ENCODE results near the gene PRRC2C. TPM values are rescaled to one million over a fixed set of nuclear protein-coding genes. Genes with fewer than 3 reads are reported as not detected.

The PRRC2C gene
- total RNA-seq, 4 donors from 2014 or later: 61.7 to 125 (median 94.9) TPM

DNA sequence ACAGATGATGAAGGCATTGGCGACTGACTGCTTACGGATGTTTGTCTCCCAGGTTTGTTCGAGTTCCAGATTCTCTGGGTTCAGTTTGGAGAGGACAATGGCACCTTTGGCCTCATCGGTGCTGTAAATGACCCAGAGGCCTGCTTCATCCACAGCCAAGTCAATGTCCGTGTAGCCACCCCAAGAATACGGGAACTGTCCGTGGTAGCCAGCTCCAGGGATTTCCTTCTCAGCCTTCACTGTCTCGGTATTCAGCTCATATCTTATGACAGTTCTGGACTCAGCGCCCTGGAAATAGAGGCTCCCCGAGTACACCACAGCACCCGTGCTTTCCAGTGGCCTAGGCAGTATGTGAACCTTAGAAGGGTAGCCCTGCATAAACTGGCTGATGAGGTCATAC is 150.8 kb downstream of the PRRC2C start:
- intact Hi-C loops (cut with DNase I; ENCODE audit: low total_unique reads): no loop called here

DNA sequence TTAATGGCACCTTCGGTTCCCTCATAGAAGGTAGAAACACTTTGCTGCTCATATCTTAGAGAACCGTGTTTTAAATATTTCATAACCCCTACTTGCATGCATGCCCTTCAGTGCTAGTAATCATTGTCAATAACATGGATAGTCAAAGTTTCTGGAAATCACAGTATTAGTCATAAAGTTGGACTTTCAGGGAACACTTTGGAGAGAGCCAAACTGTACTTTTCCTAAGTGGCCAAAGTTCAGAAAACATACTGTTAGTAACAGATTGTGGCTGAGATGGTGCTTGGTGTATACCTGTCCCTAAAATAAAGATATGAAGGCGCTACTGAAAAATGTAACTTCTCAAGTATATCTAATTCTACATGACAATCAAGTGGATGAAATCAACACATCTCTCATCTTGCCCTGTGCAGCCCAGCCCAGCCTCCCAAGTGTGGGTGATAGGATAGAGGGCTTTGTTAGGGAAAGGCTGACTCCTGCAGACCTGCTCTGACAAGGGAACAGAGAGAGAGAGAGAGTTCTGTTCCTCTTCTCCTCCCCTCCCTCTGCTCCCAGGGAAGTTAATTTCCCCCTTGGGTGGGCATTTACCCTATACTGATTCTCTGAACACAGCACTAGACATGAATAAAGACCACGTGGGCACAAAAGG is 152.7 kb downstream of the PRRC2C start:
- Histone ChIP-seq H3K36me3 (no peaks in the 10 kb centered on the region), H3K27ac (no peak overlapping the region), H3K4me1 (no peaks in the 10 kb centered on the region), H3K9me3 (no peaks in the 10 kb centered on the region), H3K27me3 (no peaks in the 10 kb centered on the region), H3K4me3 (no peak overlapping the region)
- WGBS, 2 donors (ENCODE audit: low coverage in 1 of 2): 65 to 81% methylated on average over 3 to 4 of the region's 4 CpGs
- in situ Hi-C loops (cut with MboI; ENCODE audit: low pct_ligation_motif_present in 1 of 4, low pct_unique_long_range_greater_than_20kb in 1 of 4, low sequenced_read_pairs in 3 of 4) (loop anchor here in 2 of 4 donors (25.0 kb wide), 1 partner anchor 349 kb away; no protein-coding TSS in a partner anchor), intact Hi-C loops (cut with DNase I; ENCODE audit: low total_unique reads) (no loop called here)
- no peak for DNase-seq
- TF ChIP-seq POLR2AphosphoS5 (IDR thresholded peaks at IDR 0.05) (no peak), EP300 (IDR thresholded peaks at IDR 0.05; ENCODE audit: low read depth) (no peak), POLR2A (IDR thresholded peaks at IDR 0.05) (no peak)
- TF ChIP-seq, protein P1, sequence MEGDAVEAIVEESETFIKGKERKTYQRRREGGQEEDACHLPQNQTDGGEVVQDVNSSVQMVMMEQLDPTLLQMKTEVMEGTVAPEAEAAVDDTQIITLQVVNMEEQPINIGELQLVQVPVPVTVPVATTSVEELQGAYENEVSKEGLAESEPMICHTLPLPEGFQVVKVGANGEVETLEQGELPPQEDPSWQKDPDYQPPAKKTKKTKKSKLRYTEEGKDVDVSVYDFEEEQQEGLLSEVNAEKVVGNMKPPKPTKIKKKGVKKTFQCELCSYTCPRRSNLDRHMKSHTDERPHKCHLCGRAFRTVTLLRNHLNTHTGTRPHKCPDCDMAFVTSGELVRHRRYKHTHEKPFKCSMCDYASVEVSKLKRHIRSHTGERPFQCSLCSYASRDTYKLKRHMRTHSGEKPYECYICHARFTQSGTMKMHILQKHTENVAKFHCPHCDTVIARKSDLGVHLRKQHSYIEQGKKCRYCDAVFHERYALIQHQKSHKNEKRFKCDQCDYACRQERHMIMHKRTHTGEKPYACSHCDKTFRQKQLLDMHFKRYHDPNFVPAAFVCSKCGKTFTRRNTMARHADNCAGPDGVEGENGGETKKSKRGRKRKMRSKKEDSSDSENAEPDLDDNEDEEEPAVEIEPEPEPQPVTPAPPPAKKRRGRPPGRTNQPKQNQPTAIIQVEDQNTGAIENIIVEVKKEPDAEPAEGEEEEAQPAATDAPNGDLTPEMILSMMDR (IDR thresholded peaks at IDR 0.05): no peak

More for the DNA sequence above, 150.8 kb downstream of the PRRC2C start:
- Histone ChIP-seq H3K27ac (no peak overlapping the region), H3K4me3 (no peak overlapping the region), H3K4me1 (no peaks in the 10 kb centered on the region), H3K36me3 (no peaks in the 10 kb centered on the region), H3K27me3 (no peaks in the 10 kb centered on the region), H3K9me3 (no peaks in the 10 kb centered on the region)
- no peak for DNase-seq
- in situ Hi-C loops (cut with MboI; ENCODE audit: low pct_ligation_motif_present in 1 of 4, low pct_unique_long_range_greater_than_20kb in 1 of 4, low sequenced_read_pairs in 3 of 4): loop anchor here in 2 of 4 donors (25.0 kb wide), 1 partner anchor 351 kb away; no protein-coding TSS in a partner anchor
- TF ChIP-seq POLR2A (IDR thresholded peaks at IDR 0.05): no peak
- TF ChIP-seq EP300 (IDR thresholded peaks at IDR 0.05; ENCODE audit: low read depth): no peak
- no peak for TF ChIP-seq POLR2AphosphoS5 (IDR thresholded peaks at IDR 0.05)
- TF ChIP-seq, protein P1 (IDR thresholded peaks at IDR 0.05): no peak
- WGBS, 2 donors (ENCODE audit: low coverage in 1 of 2): 88% methylated on average over 11 of the region's 11 CpGs; no CpG with 5 or more reads in 1 of the 2 donors

DNA sequence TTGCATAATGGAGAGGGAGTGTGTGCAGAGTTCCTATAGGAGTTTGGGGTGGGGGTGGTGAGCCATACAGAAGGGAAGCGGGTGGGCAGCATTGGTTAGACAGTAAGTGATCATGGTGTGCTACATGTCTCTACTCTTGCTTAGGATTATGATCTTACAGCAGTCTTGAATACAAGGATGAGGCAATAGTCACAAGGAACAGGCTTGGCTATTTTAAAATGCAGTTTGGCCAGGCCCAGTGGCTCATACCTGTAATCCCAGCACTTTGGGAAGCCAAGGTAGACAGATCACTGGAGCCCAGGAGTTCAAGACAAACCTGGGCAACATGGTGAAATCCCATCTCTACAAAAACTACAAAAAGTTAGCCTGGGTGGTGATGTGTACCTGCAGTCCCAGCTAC is 154.9 kb downstream of the PRRC2C start:
- no peaks in the 10 kb centered on the region for H3K9me3 ChIP-seq
- DNase-seq: no peak
- in situ Hi-C loops (cut with MboI; ENCODE audit: low pct_ligation_motif_present in 1 of 4, low pct_unique_long_range_greater_than_20kb in 1 of 4, low sequenced_read_pairs in 3 of 4) (loop anchor here in 3 of 4 donors (10.0 to 25.0 kb wide), 2 partner anchors 345 to 347 kb away; no protein-coding TSS in a partner anchor), intact Hi-C loops (cut with DNase I; ENCODE audit: low total_unique reads) (loop anchor here (10.0 kb wide), 1 partner anchor 145 kb away; the partner anchor contains the start of gene METTL13)
- no peaks in the 10 kb centered on the region for H3K27me3 ChIP-seq
- no peaks in the 10 kb centered on the region for H3K36me3 ChIP-seq
- H3K4me1 ChIP-seq: peaks cover under 1 to 5% (median 3%) of the 10 kb centered on the region in 4 donors
- WGBS, 2 donors (ENCODE audit: low coverage in 1 of 2): 67 to 100% methylated on average over 1 of the region's 1 CpG
- no peak for TF ChIP-seq EP300 (IDR thresholded peaks at IDR 0.05; ENCODE audit: low read depth)
- TF ChIP-seq, protein P1 (IDR thresholded peaks at IDR 0.05): no peak
- TF ChIP-seq POLR2AphosphoS5 (IDR thresholded peaks at IDR 0.05): no peak
- TF ChIP-seq POLR2A (IDR thresholded peaks at IDR 0.05): no peak
- H3K4me3 ChIP-seq: no peak overlapping the region
- H3K27ac ChIP-seq: no peak overlapping the region

DNA sequence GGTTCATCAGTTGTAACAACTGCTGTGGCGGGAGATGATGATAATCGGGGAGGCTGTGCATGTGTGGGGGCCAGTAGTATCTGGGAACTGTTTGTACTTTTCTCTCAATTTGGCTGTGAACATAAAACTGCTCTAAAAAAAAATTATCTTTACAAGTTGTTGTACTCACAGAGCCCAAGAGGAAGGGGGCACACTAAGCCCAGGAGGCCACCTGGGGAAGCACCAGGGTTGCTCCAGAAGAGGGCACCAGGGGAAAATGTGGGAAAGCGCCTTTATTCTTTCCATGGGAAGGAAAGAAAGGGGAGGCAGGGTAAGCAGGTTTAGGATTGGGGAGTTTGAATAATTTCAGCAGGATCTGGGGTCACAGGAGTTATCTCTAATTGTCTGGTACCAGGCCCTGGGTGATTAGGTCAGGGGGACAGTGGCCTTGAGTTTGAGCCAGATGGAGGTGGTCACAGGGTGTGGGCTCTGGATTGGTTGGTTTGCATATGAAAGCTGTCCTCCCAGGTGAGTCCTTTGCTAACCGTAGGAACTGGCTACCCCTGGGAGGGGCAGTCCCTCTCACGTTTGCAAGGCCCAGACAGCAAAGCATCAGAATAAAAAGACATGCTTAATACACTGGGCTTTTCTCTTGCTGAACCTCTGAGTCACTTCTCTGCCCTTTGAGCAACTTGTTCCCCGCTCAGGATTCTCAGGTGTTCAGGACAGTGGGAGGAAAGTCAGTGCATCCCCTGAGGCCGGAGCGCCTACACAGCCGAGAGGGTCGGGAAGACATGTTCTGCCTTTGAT is 155.9 kb downstream of the PRRC2C start:
- 60 to 66% methylated on average over 1 to 10 of the region's 10 CpGs for WGBS, 2 donors (ENCODE audit: low coverage in 1 of 2)

More for the DNA sequence above, 155.9 kb downstream of the PRRC2C start:
- Histone ChIP-seq H3K4me3 (no peak overlapping the region), H3K27ac (no peak overlapping the region), H3K4me1 (peaks cover 5 to 15% (median 10%) of the 10 kb centered on the region in 4 donors), H3K27me3 (no peaks in the 10 kb centered on the region), H3K36me3 (no peaks in the 10 kb centered on the region), H3K9me3 (no peaks in the 10 kb centered on the region)
- DNase-seq: no peak
- intact Hi-C loops (cut with DNase I; ENCODE audit: low total_unique reads) (loop anchor here (10.0 kb wide), 1 partner anchor 144 kb away; the partner anchor contains the start of gene METTL13), in situ Hi-C loops (cut with MboI; ENCODE audit: low pct_ligation_motif_present in 1 of 4, low pct_unique_long_range_greater_than_20kb in 1 of 4, low sequenced_read_pairs in 3 of 4) (loop anchor here in 3 of 4 donors (10.0 to 25.0 kb wide), 2 partner anchors 344 to 346 kb away; no protein-coding TSS in a partner anchor)
- TF ChIP-seq POLR2AphosphoS5 (IDR thresholded peaks at IDR 0.05) (no peak), EP300 (IDR thresholded peaks at IDR 0.05; ENCODE audit: low read depth) (no peak), POLR2A (IDR thresholded peaks at IDR 0.05) (no peak)
- TF ChIP-seq, protein P1 (IDR thresholded peaks at IDR 0.05): no peak
